HCT116 (cell line): Measurements from ENCODE around the gene TMEM175. TPM values are rescaled to one million over a fixed set of nuclear protein-coding genes. Genes with fewer than 3 reads are reported as not detected.

ENCODE experiments used
- ATAC-seq: fragments of 200-7000 bp; cut with Tn5 transposase; 2 replicates; pipeline ENCODE4 v1.9.1; 2020; ENCODE audit warnings: mild to moderate bottlenecking, moderate library complexity
- BruUV-seq: library from RNA; stranded (reverse); fragments of 400-500 nt; replicated peaks from 2 replicates; lab custom pipeline; 2021; lab: Mats Ljungman, UMichigan
- CTCF ChIA-PET: fragments of 300-600 bp; sonication (Branson Sonifier 250); formaldehyde crosslinking; loops from one replicate; lab custom pipeline; 2021; ENCODE audit warnings: antibody characterized with exemption; lab: Charles Lee
- POLR2A ChIA-PET: fragments of 300-600, 350-600 bp; sonication (Branson Sonifier 250); formaldehyde crosslinking; loops from one replicate; lab custom pipeline; 2021; ENCODE audit warnings: antibody characterized with exemption; lab: Charles Lee
- RAD21 ChIA-PET, 2 experiments: fragments of 300-600 bp; sonication (Branson Sonifier 250); formaldehyde crosslinking; loops; one replicate each; lab custom pipeline; 2023; ENCODE audit warnings: low total read pairs in 2 of 2; ENCODE audit not compliant: uncharacterized antibody in 2 of 2, unreplicated experiment in 2 of 2, low non-redundant PET in 1 of 2; lab: Charles Lee
- DNase-seq: peaks from one replicate; pipeline ENCODE4 v3.0.0-alpha.2; 2010; ENCODE audit warnings: low read depth, low spot score
- H2AFZ ChIP-seq: fragments of 200-600 bp; shearing (Covaris generic), sonication (generic); 2 replicates; pipeline ENCODE4 v1.6.1; 2017; ENCODE audit warnings: low read depth, mixed run types, mixed read lengths, antibody characterized with exemption, low read length; ENCODE audit not compliant: poor library complexity, severe bottlenecking
- H3K27ac ChIP-seq: 2 replicates; pipeline ENCODE4 v1.5.1; 2012; ENCODE audit warnings: low read depth, low read length
- H3K27me3 ChIP-seq: fragments of 200-600 bp; sonication (generic); 2 replicates; pipeline ENCODE4 v1.6.1; 2016; ENCODE audit warnings: mixed run types, low read length, mixed read lengths; ENCODE audit not compliant: insufficient read depth
- H3K36me3 ChIP-seq, 2 experiments: fragments of 200-500 bp in 1 of 2; fragments of 200-600 bp in 1 of 2; sonication (Bioruptor generic) in 1 of 2; sonication (generic) in 1 of 2; 2 replicates each; pipeline versions ENCODE4 v1.5.1 to v1.6.1; 2014 to 2016; ENCODE audit warnings: low read length in 2 of 2, inconsistent platforms in 1 of 2, mixed read lengths in 1 of 2, mixed run types in 1 of 2; ENCODE audit not compliant: insufficient read depth in 2 of 2, control insufficient read depth in 1 of 2
- H3K4me1 ChIP-seq, 2 experiments: fragments of 200-600 bp in 1 of 2; sonication (generic) in 1 of 2; 2 replicates each; pipeline versions ENCODE4 v1.5.1 to v1.6.1; 2012 to 2017; ENCODE audit warnings: low read length in 2 of 2, inconsistent platforms in 1 of 2, mild to moderate bottlenecking in 1 of 2, mixed read lengths in 1 of 2, mixed run types in 1 of 2, moderate library complexity in 1 of 2; ENCODE audit not compliant: insufficient read depth in 2 of 2, control insufficient read depth in 1 of 2
- H3K4me2 ChIP-seq: fragments of 200-600 bp; sonication (generic); 2 replicates; pipeline ENCODE4 v1.6.1; 2017; ENCODE audit warnings: mixed run types, low read length, mixed read lengths
- H3K4me3 ChIP-seq, 2 experiments: fragments of 200-600 bp in 1 of 2; sonication (generic) in 1 of 2; replicated peaks in 1 of 2; 2 replicates each; pipeline ENCODE4 v1.5.1; 2011 to 2016; ENCODE audit warnings: low read length in 2 of 2, control low read depth in 1 of 2, low read depth in 1 of 2, mild to moderate bottlenecking in 1 of 2, mixed read lengths in 1 of 2, mixed run types in 1 of 2
- H3K79me2 ChIP-seq: fragments of 200-600 bp; sonication (generic); 2 replicates; pipeline ENCODE4 v1.6.1; 2017; ENCODE audit warnings: mild to moderate bottlenecking, mixed run types, low read length, moderate library complexity, mixed read lengths; ENCODE audit not compliant: insufficient read depth
- H3K9ac ChIP-seq: fragments of 200-600 bp; sonication (generic); 2 replicates; pipeline ENCODE4 v1.6.1; 2016; ENCODE audit warnings: low read length, mixed read lengths
- H3K9me2 ChIP-seq: fragments of 200-600 bp; sonication (generic), shearing (Covaris generic); 2 replicates; pipeline ENCODE4 v1.6.1; 2017; ENCODE audit warnings: mixed run types, mild to moderate bottlenecking, moderate library complexity; ENCODE audit not compliant: insufficient read depth
- H3K9me3 ChIP-seq, 2 experiments: fragments of 200-500 bp in 1 of 2; fragments of 200-600 bp in 1 of 2; sonication (Bioruptor generic) in 1 of 2; sonication (generic) in 1 of 2; 2 replicates each; pipeline ENCODE4 v1.6.1; 2014 to 2017; ENCODE audit warnings: low read length in 2 of 2, mixed read lengths in 2 of 2, inconsistent platforms in 1 of 2, low read depth in 1 of 2, mild to moderate bottlenecking in 1 of 2, mixed run types in 1 of 2, moderate library complexity in 1 of 2; ENCODE audit not compliant: control insufficient read depth in 1 of 2, insufficient read depth in 1 of 2
- H4K20me1 ChIP-seq: fragments of 200-600 bp; sonication (generic), shearing (Covaris generic); 2 replicates; pipeline ENCODE4 v1.6.1; 2017; ENCODE audit warnings: mixed run types, mild to moderate bottlenecking, moderate library complexity; ENCODE audit not compliant: insufficient read depth
- ATF3 ChIP-seq: IDR thresholded peaks from 2 replicates; pipeline ENCODE4 v1.6.1; 2012
- CBX3 ChIP-seq: IDR thresholded peaks from 2 replicates; pipeline ENCODE4 v1.6.1; 2012; ENCODE audit warnings: low read depth
- EGR1 ChIP-seq: IDR thresholded peaks from 2 replicates; pipeline ENCODE4 v1.6.1; 2012; ENCODE audit warnings: low read depth
- ELF1 ChIP-seq: IDR thresholded peaks from 2 replicates; pipeline ENCODE4 v1.6.1; 2012; ENCODE audit warnings: low read depth, borderline replicate concordance
- RAD21 ChIP-seq: IDR thresholded peaks from 2 replicates; pipeline ENCODE4 v1.6.1; 2012; ENCODE audit warnings: low read depth, mild to moderate bottlenecking
- REST ChIP-seq: IDR thresholded peaks from 2 replicates; pipeline ENCODE4 v1.6.1; 2012; ENCODE audit warnings: low read depth
- SIN3A ChIP-seq: IDR thresholded peaks from 2 replicates; pipeline ENCODE4 v1.6.1; 2012; ENCODE audit warnings: low read depth
- SP1 ChIP-seq: IDR thresholded peaks from 2 replicates; pipeline ENCODE4 v1.6.1; 2012; ENCODE audit warnings: low read depth
- ZBTB33 ChIP-seq: IDR thresholded peaks from 2 replicates; pipeline ENCODE4 v1.6.1; 2011; ENCODE audit warnings: mild to moderate bottlenecking, low read length, moderate library complexity; ENCODE audit not compliant: insufficient replicate concordance; ENCODE audit errors: extremely low read depth
- intact Hi-C: fragments of 100-400 bp; cut with micrococcal nuclease; formaldehyde crosslinking; loops from 2 replicates; pipeline ENCODE4 v1.10.0; 2022
- total RNA-seq: library from RNA; stranded (reverse); gene quantifications from one replicate; pipeline ENCODE4 v1.2.1, GENCODE V29; 2021; ENCODE audit not compliant: unreplicated experiment

TMEM175 gene
- total RNA-seq, 1 experiment from 2014 or later, result 17.5 TPM

GRCh38 chr4:889516-889915 lies 42.7 kb upstream of the TMEM175 start:
- H3K9me3 ChIP-seq, result no peaks in the 10 kb centered on the region
- no TSS peak for BruUV-seq
- no peaks in the 10 kb centered on the region for H3K9me2 ChIP-seq
- TF ChIP-seq CBX3 (no peak), RAD21 (no peak), ELF1 (no peak), REST (no peak), SIN3A (no peak), ATF3 (no peak), ZBTB33 (no peak), EGR1 (no peak), SP1 (no peak)
- no peaks in the 10 kb centered on the region for H3K27me3 ChIP-seq
- H3K4me3 ChIP-seq, result no peak overlapping the region
- RAD21 ChIA-PET, result no interaction called here
- ATAC-seq, result no peak
- H3K4me2 ChIP-seq, result no peak overlapping the region
- intact Hi-C loops, result no loop called here
- no peaks in the 10 kb centered on the region for H3K4me1 ChIP-seq
- no peaks in the 10 kb centered on the region for H3K79me2 ChIP-seq
- no peak overlapping the region for H2AFZ ChIP-seq
- H3K27ac ChIP-seq, result no peak overlapping the region
- no peaks in the 10 kb centered on the region for H4K20me1 ChIP-seq
- DNase-seq, result no peak
- H3K36me3 ChIP-seq, result peaks cover 2 to 7% of the 10 kb centered on the region in 2 experiments; a peak in 3 of 4 replicates
- CTCF ChIA-PET, result no interaction called here
- no peak overlapping the region for H3K9ac ChIP-seq
- POLR2A ChIA-PET, result no interaction called here
